GM18873 (cell line): ENCODE results near the gene OPRL1.

Experiments used
- ATAC-seq: cut with Tn5 transposase; IDR thresholded peaks from one replicate; pipeline ENCODE4 v1.9.1; 2021; ENCODE audit warnings: mild to moderate bottlenecking, moderate library complexity, moderate number of reproducible peaks; ENCODE audit not compliant: unreplicated experiment, low FRiP score

OPRL1 gene

GRCh38 chr20:64041781-64042053 is 38.2 kb upstream of the OPRL1 start:
- no peak for ATAC-seq

DNA sequence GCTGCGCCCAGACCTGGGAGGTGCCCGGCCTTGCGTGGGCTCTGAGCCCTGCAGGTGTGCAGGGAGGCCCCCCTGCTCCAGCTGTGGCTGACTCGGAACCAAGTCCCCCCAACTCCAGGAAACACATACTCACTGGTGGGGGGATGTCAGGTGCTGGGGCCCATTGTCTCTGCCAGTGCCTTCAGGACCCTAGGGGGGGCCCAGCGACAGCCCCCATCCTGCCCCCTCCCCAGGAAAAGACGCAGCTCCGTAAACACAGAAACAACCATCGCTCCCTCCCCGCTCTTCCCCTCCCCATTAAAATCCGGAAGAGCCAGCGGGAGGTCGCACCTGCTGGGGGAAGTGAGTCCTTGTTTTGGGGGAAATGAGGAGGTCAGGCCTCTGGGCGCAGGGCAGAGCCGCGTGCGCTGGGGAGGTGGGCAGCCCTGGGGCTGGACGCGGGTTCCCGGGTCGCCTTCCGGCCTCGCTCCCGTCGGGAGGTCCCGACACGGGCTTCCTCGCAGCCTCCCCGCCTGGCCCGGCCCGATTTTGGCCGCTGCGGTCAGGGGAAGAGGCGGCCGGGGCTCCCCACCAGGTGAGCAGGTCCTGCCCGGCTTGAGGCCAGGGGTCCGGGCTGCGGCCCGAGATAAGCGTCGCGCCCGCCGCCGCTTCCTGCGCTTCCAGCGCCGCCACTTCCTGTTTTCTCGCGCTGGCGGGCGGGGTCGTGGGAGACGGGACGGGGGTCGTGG is 37.7 kb upstream of the OPRL1 start:
- no peak for ATAC-seq

DNA sequence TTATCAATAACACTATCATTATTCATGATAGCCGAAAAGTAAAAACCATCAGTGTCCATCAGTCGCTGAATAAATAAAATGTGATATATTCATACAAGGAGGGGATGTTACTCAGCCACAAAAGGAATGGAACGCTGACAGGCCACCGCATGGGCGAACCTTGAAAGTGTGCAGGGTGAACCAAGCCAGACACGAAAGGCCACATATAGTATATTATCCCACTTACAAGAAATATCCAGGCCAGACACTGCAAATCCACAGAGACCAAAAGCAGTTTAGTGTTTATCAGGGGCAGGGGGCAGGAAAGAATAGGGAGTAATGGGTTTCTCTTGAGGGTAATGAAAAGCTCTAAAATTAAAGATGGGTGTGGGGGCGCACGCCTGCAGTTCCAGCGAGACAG is 36.1 kb upstream of the OPRL1 start:
- no peak for ATAC-seq

GRCh38 chr20:64044484-64045247 is 35.2 kb upstream of the OPRL1 start:
- no peak for ATAC-seq

DNA sequence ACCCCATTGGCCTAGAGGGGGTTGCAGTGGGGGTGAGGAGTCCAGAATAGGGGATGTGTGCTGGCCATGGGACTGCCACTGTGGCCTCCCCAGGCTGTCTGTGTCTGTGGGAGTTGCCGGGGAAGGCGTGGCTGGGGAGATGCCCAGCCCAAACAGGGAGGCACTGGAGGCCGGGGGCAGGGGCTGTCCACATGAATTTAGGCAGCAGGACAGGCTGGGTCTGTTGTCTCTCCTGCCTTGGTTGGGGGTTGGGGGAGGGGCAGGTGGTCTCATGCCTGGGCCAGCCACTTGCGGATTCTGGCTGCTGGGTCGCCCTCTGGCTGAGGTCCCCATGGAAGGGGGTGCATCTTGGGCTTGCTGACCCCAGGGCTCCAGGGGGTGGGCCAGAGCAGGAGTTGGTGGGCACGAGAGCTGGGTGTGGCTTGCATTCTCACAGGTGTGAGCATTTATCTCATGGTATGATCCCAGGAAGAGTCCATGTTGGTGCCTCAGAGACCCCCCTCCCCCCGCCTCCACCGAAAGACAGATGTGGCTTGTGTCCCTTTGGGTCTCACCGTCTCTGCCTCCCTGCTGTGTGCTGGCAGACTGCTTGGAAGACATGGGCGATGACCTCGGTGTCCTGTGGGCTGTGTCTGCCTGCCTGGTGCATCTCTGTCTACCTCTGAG is 34.4 kb upstream of the OPRL1 start:
- no peak for ATAC-seq

GRCh38 chr20:64047046-64047389 is 32.9 kb upstream of the OPRL1 start:
- ATAC-seq, result no peak

- ATAC-seq, result no peak
These were observed 31.9 kb upstream of the OPRL1 start for GRCh38 chr20:64047968-64048401.

GRCh38 chr20:64048402-64049044 is 31.4 kb upstream of the OPRL1 start:
- no peak for ATAC-seq

GRCh38 chr20:64049060-64049877 is 30.6 kb upstream of the OPRL1 start, which contains the start of gene SOX18:
TSS of gene SOX18 (minus strand) at chr20:64049639. CDS start at chr20:64049516, 123 bp downstream.
- ATAC-seq, result no peak

- no peak for ATAC-seq
These were observed 30.0 kb upstream of the OPRL1 start for GRCh38 chr20:64049878-64050260.

GRCh38 chr20:64050261-64051032 is 29.4 kb upstream of the OPRL1 start:
- ATAC-seq, result no peak

GRCh38 chr20:64051033-64051452 is 28.8 kb upstream of the OPRL1 start:
- ATAC-seq, result no peak

GRCh38 chr20:64051561-64052325 is 28.1 kb upstream of the OPRL1 start:
- ATAC-seq, result no peak

GRCh38 chr20:64052326-64052722 is 27.6 kb upstream of the OPRL1 start:
- ATAC-seq, result no peak

- ATAC-seq, result no peak
These were observed 26.7 kb upstream of the OPRL1 start for GRCh38 chr20:64052987-64053840.

- ATAC-seq, result no peak
These were observed 25.8 kb upstream of the OPRL1 start for GRCh38 chr20:64053841-64054661.

DNA sequence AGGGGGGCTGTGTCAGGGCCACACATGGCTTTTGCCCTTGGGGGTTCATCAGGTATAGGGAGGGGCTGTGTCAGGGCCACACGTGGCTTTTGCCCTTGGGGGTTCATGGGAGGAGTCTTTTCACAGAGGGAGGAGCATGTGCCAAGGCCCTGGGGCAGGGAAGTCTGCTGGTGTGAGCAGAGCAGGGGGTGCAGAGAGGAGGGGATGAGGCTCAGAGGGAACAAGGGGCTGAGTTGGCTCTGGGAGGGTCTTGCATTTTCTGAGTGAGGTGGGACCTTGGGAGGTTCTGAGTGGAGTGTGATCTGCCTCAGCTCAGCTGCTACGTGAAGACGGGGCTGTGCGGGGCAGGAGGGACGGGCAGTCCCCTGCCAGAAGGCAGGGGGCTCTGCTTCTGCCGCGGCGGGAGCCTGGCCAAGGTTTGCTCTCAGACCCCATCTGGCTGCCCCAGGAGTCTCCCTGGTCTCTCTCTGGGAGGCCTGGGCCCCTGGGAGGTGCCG is 24.4 kb upstream of the OPRL1 start:
- ATAC-seq, result no peak
